GM23248 (cell line): ENCODE measurements around the gene TNNT2. TPM values are rescaled to one million over a fixed set of nuclear protein-coding genes. Genes with fewer than 3 reads are reported as not detected.

ENCODE experiments used
- DNase-seq: peaks from one replicate; pipeline ENCODE4 v3.0.0-alpha.2; 2015
- H2AFZ ChIP-seq: fragments of 200-600 bp; sonication (generic); 2 replicates; pipeline ENCODE4 v1.6.1; 2016; ENCODE audit warnings: antibody characterized with exemption
- H3F3A ChIP-seq: fragments of 200-600 bp; sonication (generic); 2 replicates; pipeline ENCODE4 v1.6.1; 2016; ENCODE audit warnings: mild to moderate bottlenecking, antibody characterized with exemption, mixed run types; ENCODE audit not compliant: insufficient read depth
- H3K27ac ChIP-seq: fragments of 200-600 bp; sonication (generic); 2 replicates; pipeline ENCODE4 v1.5.1; 2016; ENCODE audit warnings: mild to moderate bottlenecking
- H3K27me3 ChIP-seq: fragments of 200-600 bp; sonication (generic); replicated peaks from 2 replicates; pipeline ENCODE4 v1.6.1; 2016; ENCODE audit warnings: mild to moderate bottlenecking; ENCODE audit not compliant: insufficient read depth
- H3K36me3 ChIP-seq: fragments of 200-600 bp; sonication (generic); 2 replicates; pipeline ENCODE4 v1.6.1; 2016; ENCODE audit warnings: low read depth, mild to moderate bottlenecking
- H3K4me1 ChIP-seq: fragments of 200-600 bp; sonication (generic); 2 replicates; pipeline ENCODE4 v1.6.1; 2016; ENCODE audit warnings: mild to moderate bottlenecking; ENCODE audit not compliant: insufficient read depth
- H3K4me2 ChIP-seq: fragments of 200-600 bp; sonication (generic); one replicate; pipeline ENCODE4 v1.6.1; 2016; ENCODE audit warnings: mild to moderate bottlenecking; ENCODE audit not compliant: unreplicated experiment
- H3K4me3 ChIP-seq: fragments of 200-600 bp; sonication (generic); 2 replicates; pipeline ENCODE4 v1.5.1; 2016; ENCODE audit warnings: mild to moderate bottlenecking
- H3K79me2 ChIP-seq: fragments of 200-600 bp; sonication (generic); 2 replicates; pipeline ENCODE4 v1.6.1; 2016; ENCODE audit warnings: mild to moderate bottlenecking; ENCODE audit not compliant: insufficient read depth
- H3K9ac ChIP-seq: fragments of 200-600 bp; sonication (generic); 2 replicates; pipeline ENCODE4 v1.6.1; 2016; ENCODE audit warnings: mild to moderate bottlenecking
- H3K9me2 ChIP-seq: fragments of 200-600 bp; sonication (generic); 2 replicates; pipeline ENCODE4 v1.6.1; 2016; ENCODE audit warnings: mixed run types, mild to moderate bottlenecking, moderate library complexity; ENCODE audit not compliant: insufficient read depth
- H3K9me3 ChIP-seq: fragments of 200-600 bp; sonication (generic); one replicate; pipeline ENCODE4 v1.6.1; 2017; ENCODE audit warnings: low read depth
- H4K20me1 ChIP-seq: fragments of 200-600 bp; sonication (generic); 2 replicates; pipeline ENCODE4 v1.6.0; 2016; ENCODE audit not compliant: insufficient read depth
- EZH2 ChIP-seq: fragments of 200-600 bp; sonication (generic); IDR thresholded peaks from 2 replicates; pipeline ENCODE4 v1.6.1; 2018; ENCODE audit warnings: antibody characterized with exemption, mild to moderate bottlenecking; ENCODE audit not compliant: insufficient read depth, poor library complexity, severe bottlenecking
- EZH2phosphoT487 ChIP-seq: fragments of 200-600 bp; sonication (generic); IDR thresholded peaks from 2 replicates; pipeline ENCODE4 v1.6.1; 2018; ENCODE audit warnings: antibody characterized with exemption, moderate library complexity, mild to moderate bottlenecking, low read depth; ENCODE audit not compliant: insufficient read depth
- WGBS, 2 experiments: methylation state at CpG; one replicate each; pipeline ENCODE4 v1.1.6; 2015 to 2017; ENCODE audit warnings: low lambda C conversion rate in 2 of 2, low coverage in 1 of 2; ENCODE audit errors: missing lambda C conversion rate in 2 of 2; 5-methylcytosine and 5-hydroxymethylcytosine counted together
- in situ Hi-C: fragments of 300-500 bp; cut with MboI; formaldehyde crosslinking; loops from 2 replicates; pipeline ENCODE4 v1.15.0; 2020
- polyA plus RNA-seq: library from polyadenylated mRNA; unstranded; fragments of >200 nt; fragmentation: Nextera tagmentation; extraction: Ambion mirVana; gene quantifications from 2 replicates; pipeline ENCODE4 v1.2.1, GENCODE V29; 2016
- total RNA-seq: library from RNA; depleted of rRNA; stranded (reverse); fragments of >200 nt; shearing (Covaris generic); gene quantifications from 2 replicates; pipeline ENCODE4 v1.2.3, GENCODE V29; 2014

TNNT2 gene
- total and polyA plus RNA-seq, 2 experiments from 2014 or later = not detected

GRCh38 chr1:201371792-201372191 is 5.7 kb downstream of the TNNT2 start:
- Histone ChIP-seq H3K9me3 (no peaks in the 10 kb centered on the region), H3K27ac (no peak overlapping the region), H3K4me1 (no peaks in the 10 kb centered on the region), H3K9ac (no peak overlapping the region), H3K27me3 (peaks cover 71% of the 10 kb centered on the region), H3K4me3 (no peak overlapping the region), H3K79me2 (no peaks in the 10 kb centered on the region), H3K4me2 (no peak overlapping the region), H3K36me3 (no peaks in the 10 kb centered on the region), H4K20me1 (no peaks in the 10 kb centered on the region), H2AFZ (no peak overlapping the region), H3K9me2 (no peaks in the 10 kb centered on the region), H3F3A (no peaks in the 10 kb centered on the region)
- in situ Hi-C loops = no loop called here
- no peak for DNase-seq
- no peak for TF ChIP-seq EZH2phosphoT487
- no peak for TF ChIP-seq EZH2
- WGBS, 2 experiments = 43 to 45% methylated on average over 6 of the region's 6 CpGs

GRCh38 chr1:201371276-201371675 is 6.2 kb downstream of the TNNT2 start:
- TF ChIP-seq EZH2 = no peak
- TF ChIP-seq EZH2phosphoT487 = no peak
- H3K9me2 ChIP-seq = no peaks in the 10 kb centered on the region
- no peaks in the 10 kb centered on the region for H4K20me1 ChIP-seq
- peaks cover 76% of the 10 kb centered on the region for H3K27me3 ChIP-seq
- H3K4me3 ChIP-seq = no peak overlapping the region
- in situ Hi-C loops = no loop called here
- H3K79me2 ChIP-seq = no peaks in the 10 kb centered on the region
- no peak overlapping the region for H3K9ac ChIP-seq
- no peak overlapping the region for H3K27ac ChIP-seq
- H3K9me3 ChIP-seq = no peaks in the 10 kb centered on the region
- no peaks in the 10 kb centered on the region for H3F3A ChIP-seq
- H3K36me3 ChIP-seq = no peaks in the 10 kb centered on the region
- H3K4me1 ChIP-seq = no peaks in the 10 kb centered on the region
- no peak for DNase-seq
- H2AFZ ChIP-seq = no peak overlapping the region
- no peak overlapping the region for H3K4me2 ChIP-seq
- WGBS, 2 experiments = 64 to 67% methylated on average over 9 of the region's 9 CpGs

- H3K36me3 ChIP-seq = no peaks in the 10 kb centered on the region
- H3K79me2 ChIP-seq = no peaks in the 10 kb centered on the region
- H3K27ac ChIP-seq = no peak overlapping the region
- H3K9ac ChIP-seq = no peak overlapping the region
- H3K9me3 ChIP-seq = no peaks in the 10 kb centered on the region
- no peak overlapping the region for H3K4me3 ChIP-seq
- no peaks in the 10 kb centered on the region for H3K4me1 ChIP-seq
- in situ Hi-C loops = no loop called here
- H3K9me2 ChIP-seq = no peaks in the 10 kb centered on the region
- H3K4me2 ChIP-seq = no peak overlapping the region
- H3F3A ChIP-seq = no peaks in the 10 kb centered on the region
- peaks cover 77% of the 10 kb centered on the region for H3K27me3 ChIP-seq
- no peak for DNase-seq
- no peaks in the 10 kb centered on the region for H4K20me1 ChIP-seq
- WGBS, 2 experiments = 2 to 3% methylated on average over 3 of the region's 3 CpGs
- TF ChIP-seq EZH2 = no peak
- no peak for TF ChIP-seq EZH2phosphoT487
- H2AFZ ChIP-seq = no peak overlapping the region
Observed at GRCh38 chr1:201370500-201370899, 7.0 kb downstream of the TNNT2 start.

GRCh38 chr1:201369209-201369608 is 8.3 kb downstream of the TNNT2 start:
- TF ChIP-seq EZH2 (no peak), EZH2phosphoT487 (no peak)
- 79 to 81% methylated on average over 6 of the region's 6 CpGs for WGBS, 2 experiments
- no peak for DNase-seq
- no peak overlapping the region for H3K4me3 ChIP-seq
- H3K36me3 ChIP-seq = no peaks in the 10 kb centered on the region
- no peak overlapping the region for H3K27ac ChIP-seq
- in situ Hi-C loops = no loop called here
- H3K9me3 ChIP-seq = no peaks in the 10 kb centered on the region
- no peak overlapping the region for H2AFZ ChIP-seq
- H3K4me1 ChIP-seq = no peaks in the 10 kb centered on the region
- H3K4me2 ChIP-seq = no peak overlapping the region
- H3K9me2 ChIP-seq = no peaks in the 10 kb centered on the region
- H3F3A ChIP-seq = no peaks in the 10 kb centered on the region
- H3K27me3 ChIP-seq = peaks cover 65% of the 10 kb centered on the region
- no peak overlapping the region for H3K9ac ChIP-seq
- no peaks in the 10 kb centered on the region for H4K20me1 ChIP-seq
- H3K79me2 ChIP-seq = no peaks in the 10 kb centered on the region

GRCh38 chr1:201366696-201367095 is 10.8 kb downstream of the TNNT2 start:
- no peak for DNase-seq
- H3K4me3 ChIP-seq = no peak overlapping the region
- H3K27ac ChIP-seq = no peak overlapping the region
- no peaks in the 10 kb centered on the region for H3K4me1 ChIP-seq
- no peak for TF ChIP-seq EZH2
- TF ChIP-seq EZH2phosphoT487 = no peak
- H3F3A ChIP-seq = no peaks in the 10 kb centered on the region
- no peaks in the 10 kb centered on the region for H3K9me3 ChIP-seq
- in situ Hi-C loops = no loop called here
- no peak overlapping the region for H2AFZ ChIP-seq
- H3K9ac ChIP-seq = no peak overlapping the region
- WGBS, 2 experiments = 41 to 46% methylated on average over 7 of the region's 7 CpGs
- H3K4me2 ChIP-seq = no peak overlapping the region
- H3K27me3 ChIP-seq = peaks cover 42% of the 10 kb centered on the region
- no peaks in the 10 kb centered on the region for H3K79me2 ChIP-seq
- H3K9me2 ChIP-seq = no peaks in the 10 kb centered on the region
- no peaks in the 10 kb centered on the region for H3K36me3 ChIP-seq
- no peaks in the 10 kb centered on the region for H4K20me1 ChIP-seq
